Left lung (tissue), 10 donors: Measurements from ENCODE around the gene LAMA3. TPM values are rescaled to one million over a fixed set of nuclear protein-coding genes. Genes with fewer than 3 reads are reported as not detected.

ENCODE experiments used
- ATAC-seq: fragments of 200-7000 bp; cut with Tn5 transposase; one replicate; pipeline ENCODE4 v1.9.1; 2020; ENCODE audit warnings: moderate library complexity
- DNase-seq, 4 donors: peaks; one replicate each; pipeline ENCODE4 v3.0.0-alpha.2; 2013 to 2020
- H3K27ac ChIP-seq, 2 donors: fragments of 200-600 bp; sonication (generic) in 1 of 2; one replicate each; pipeline versions ENCODE4 v1.5.0 to v1.8.0; 2020 to 2021
- H3K27me3 ChIP-seq, 2 donors: fragments of 200-600 bp; sonication (generic) in 1 of 2; one replicate each; pipeline versions ENCODE4 v1.5.0 to v1.8.0; 2020 to 2021
- H3K36me3 ChIP-seq, 2 donors: fragments of 200-600 bp; sonication (generic) in 1 of 2; one replicate each; pipeline versions ENCODE4 v1.5.0 to v1.8.0; 2020 to 2021
- H3K4me1 ChIP-seq, 2 donors: fragments of 200-600 bp; one replicate each; pipeline ENCODE4 v1.8.0; 2021
- H3K4me3 ChIP-seq, 2 donors: fragments of 200-600 bp; sonication (generic) in 1 of 2; one replicate each; pipeline versions ENCODE4 v1.5.0 to v1.8.0; 2020 to 2021; ENCODE audit warnings: mild to moderate bottlenecking in 1 of 2
- H3K9me3 ChIP-seq, 2 donors: fragments of 200-600 bp; sonication (generic) in 1 of 2; one replicate each; pipeline versions ENCODE4 v1.5.0 to v1.8.0; 2020 to 2021
- intact Hi-C, 2 donors: fragments of 100-400 bp; cut with DNase I; formaldehyde crosslinking; loops; one replicate each; pipeline versions ENCODE4 v1.11.2 to v1.14.2; 2022
- polyA plus RNA-seq, 6 donors: library from polyadenylated mRNA; unstranded; fragments of 120-200 nt; gene quantifications; one replicate each; pipeline ENCODE4 v1.2.1, GENCODE V29; 2013; ENCODE audit not compliant: insufficient read length in 6 of 6
- total RNA-seq, 2 donors: library from RNA; stranded (reverse); fragmentation: NEBNext Ultra II Directional; extraction: Animal tissue kit (Norgen Biotek cat#: 25700); gene quantifications; one replicate each; pipeline ENCODE4 v1.2.1, GENCODE V29; 2021
- TF ChIP-seq, protein P1 (sequence below), 2 donors: fragments of 200-600 bp; sonication (generic) in 1 of 2; IDR thresholded peaks; one replicate each; pipeline versions ENCODE4 v1.5.0 to v1.8.0; 2021; ENCODE audit warnings: antibody characterized with exemption in 2 of 2
- donor health status: DM: no; HTN: yes; CAD: no.
- donor health status: DM: no; HTN: no; CAD: no.

Gene LAMA3
- total and polyA plus RNA-seq, 8 donors, result 42.8 to 207 (median 140) TPM

DNA sequence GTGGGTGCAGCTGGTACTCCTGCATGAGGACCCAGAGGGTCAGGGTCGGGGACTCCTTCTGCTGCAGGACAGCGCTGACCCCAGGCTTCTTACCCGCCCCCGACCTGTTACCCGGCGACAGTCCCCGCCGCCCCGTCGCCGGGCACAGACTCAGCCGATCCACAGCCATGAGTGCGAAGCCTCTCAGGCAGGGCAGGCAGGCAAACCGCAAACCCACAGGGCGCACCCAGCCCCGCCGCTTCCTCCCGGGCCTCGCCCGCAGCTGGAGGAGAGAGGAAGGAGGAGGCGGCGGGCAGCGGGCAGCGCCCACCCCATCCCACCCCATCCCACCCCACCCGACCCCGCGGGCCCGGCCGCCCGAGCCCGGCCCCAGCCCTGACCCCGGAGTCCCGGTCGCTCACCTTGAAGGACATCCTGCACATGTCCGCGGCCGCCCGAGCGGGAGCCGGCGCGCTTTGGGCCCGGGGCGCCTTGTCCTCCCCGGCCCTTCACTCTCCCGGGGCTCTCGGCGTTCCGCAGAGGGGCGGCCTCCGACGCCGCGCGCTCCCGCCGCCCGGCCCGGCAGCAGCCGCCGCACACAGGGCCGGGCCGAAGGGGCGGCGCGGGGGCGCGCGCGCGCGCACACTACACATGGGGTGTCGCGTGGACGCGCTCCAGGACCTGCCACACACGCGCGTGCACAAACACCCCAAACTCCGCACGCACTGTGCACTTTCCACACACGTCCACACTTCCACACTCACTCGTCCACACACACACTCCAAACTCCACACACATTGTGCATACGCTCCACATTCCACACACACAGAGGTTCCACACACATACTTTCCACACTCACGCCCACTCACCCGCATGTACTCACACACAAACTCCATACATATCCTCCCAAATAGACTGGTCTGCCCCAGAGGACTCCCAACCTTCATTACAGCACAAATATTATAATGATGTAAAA is 26.7 kb upstream of the LAMA3 start, which contains the start of gene ANKRD29:
TSS of gene ANKRD29 (minus strand) at position 603 of the 955 bp plus-strand sequence. CDS start at position 422, 181 bp downstream.
- H3K9me3 ChIP-seq, result no peaks in the 10 kb centered on the region
- H3K36me3 ChIP-seq, result no peaks in the 10 kb centered on the region
- H3K27me3 ChIP-seq, result peaks cover 21 to 96% of the 10 kb centered on the region in 2 donors
- peak within 1 kb of the TSS; percentile 26 to 53 for H3K27ac ChIP-seq
- H3K4me1 ChIP-seq, result peaks cover 0 to 22% of the 10 kb centered on the region in 2 donors
- intact Hi-C loops, result no loop called here
- DNase-seq, result peak; percentile 32 to 87 (median 48)
- H3K4me3 ChIP-seq, result peak within 1 kb of the TSS; percentile 33 to 48
- TF ChIP-seq, protein P1, sequence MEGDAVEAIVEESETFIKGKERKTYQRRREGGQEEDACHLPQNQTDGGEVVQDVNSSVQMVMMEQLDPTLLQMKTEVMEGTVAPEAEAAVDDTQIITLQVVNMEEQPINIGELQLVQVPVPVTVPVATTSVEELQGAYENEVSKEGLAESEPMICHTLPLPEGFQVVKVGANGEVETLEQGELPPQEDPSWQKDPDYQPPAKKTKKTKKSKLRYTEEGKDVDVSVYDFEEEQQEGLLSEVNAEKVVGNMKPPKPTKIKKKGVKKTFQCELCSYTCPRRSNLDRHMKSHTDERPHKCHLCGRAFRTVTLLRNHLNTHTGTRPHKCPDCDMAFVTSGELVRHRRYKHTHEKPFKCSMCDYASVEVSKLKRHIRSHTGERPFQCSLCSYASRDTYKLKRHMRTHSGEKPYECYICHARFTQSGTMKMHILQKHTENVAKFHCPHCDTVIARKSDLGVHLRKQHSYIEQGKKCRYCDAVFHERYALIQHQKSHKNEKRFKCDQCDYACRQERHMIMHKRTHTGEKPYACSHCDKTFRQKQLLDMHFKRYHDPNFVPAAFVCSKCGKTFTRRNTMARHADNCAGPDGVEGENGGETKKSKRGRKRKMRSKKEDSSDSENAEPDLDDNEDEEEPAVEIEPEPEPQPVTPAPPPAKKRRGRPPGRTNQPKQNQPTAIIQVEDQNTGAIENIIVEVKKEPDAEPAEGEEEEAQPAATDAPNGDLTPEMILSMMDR (IDR thresholded peaks at IDR 0.05), result no peak
- ATAC-seq, result peak; percentile 88

DNA sequence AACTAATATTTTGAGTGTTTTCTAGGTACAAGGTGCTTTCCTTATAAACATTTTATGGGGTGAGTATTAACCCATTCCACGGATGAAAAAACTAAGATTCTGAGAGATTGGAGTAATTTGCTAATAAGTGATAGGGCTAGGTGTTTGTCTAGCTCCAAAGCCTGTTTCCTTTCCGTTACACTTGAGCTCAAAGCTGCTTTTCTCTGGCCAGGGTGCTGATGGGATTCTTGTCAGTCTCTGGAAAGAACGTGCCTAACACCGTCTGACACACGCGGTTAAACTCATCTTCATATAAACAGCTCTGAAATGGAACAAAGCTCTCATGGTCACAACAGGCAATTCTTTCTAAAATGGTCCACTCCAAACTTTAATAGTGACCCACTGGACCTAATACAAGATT is 24.6 kb upstream of the LAMA3 start:
- peaks cover 4 to 22% of the 10 kb centered on the region in 2 donors for H3K4me1 ChIP-seq
- H3K27me3 ChIP-seq, result peaks cover 18 to 79% of the 10 kb centered on the region in 2 donors
- no peaks in the 10 kb centered on the region for H3K36me3 ChIP-seq
- DNase-seq, result no peak
- ATAC-seq, result no peak
- TF ChIP-seq, protein P1 (IDR thresholded peaks at IDR 0.05), result no peak
- H3K27ac ChIP-seq, result no peak overlapping the region
- intact Hi-C loops, result no loop called here
- H3K4me3 ChIP-seq, result no peak overlapping the region
- H3K9me3 ChIP-seq, result no peaks in the 10 kb centered on the region

- TF ChIP-seq, protein P1 (IDR thresholded peaks at IDR 0.05), result no peak
- DNase-seq, result no peak
- Histone ChIP-seq H3K9me3 (no peaks in the 10 kb centered on the region), H3K27me3 (peaks cover 3 to 55% of the 10 kb centered on the region in 2 donors), H3K27ac (no peak overlapping the region), H3K4me1 (peaks cover 4 to 14% of the 10 kb centered on the region in 2 donors), H3K36me3 (no peaks in the 10 kb centered on the region), H3K4me3 (no peak overlapping the region)
- intact Hi-C loops, result no loop called here
- ATAC-seq, result no peak
Measured at GRCh38 chr18:23667114-23667513, 22.1 kb upstream of the LAMA3 start.

GRCh38 chr18:23668731-23669130 is 20.5 kb upstream of the LAMA3 start:
- H3K4me1 ChIP-seq, result peaks cover 0 to 4% of the 10 kb centered on the region in 2 donors
- H3K27ac ChIP-seq, result no peak overlapping the region
- no peaks in the 10 kb centered on the region for H3K36me3 ChIP-seq
- H3K9me3 ChIP-seq, result no peaks in the 10 kb centered on the region
- no peak for ATAC-seq
- no peak overlapping the region for H3K4me3 ChIP-seq
- H3K27me3 ChIP-seq, result peaks cover 0 to 39% of the 10 kb centered on the region in 2 donors
- TF ChIP-seq, protein P1 (IDR thresholded peaks at IDR 0.05), result no peak
- no peak for DNase-seq
- intact Hi-C loops, result no loop called here

- no peaks in the 10 kb centered on the region for H3K36me3 ChIP-seq
- intact Hi-C loops, result no loop called here
- TF ChIP-seq, protein P1 (IDR thresholded peaks at IDR 0.05), result no peak
- DNase-seq, result no peak
- H3K4me1 ChIP-seq, result peaks cover 0 to 4% of the 10 kb centered on the region in 2 donors
- H3K27ac ChIP-seq, result no peak overlapping the region
- no peak overlapping the region for H3K4me3 ChIP-seq
- ATAC-seq, result no peak
- no peaks in the 10 kb centered on the region for H3K9me3 ChIP-seq
- peaks cover 0 to 35% of the 10 kb centered on the region in 2 donors for H3K27me3 ChIP-seq
Measured at GRCh38 chr18:23669202-23669766, 20.0 kb upstream of the LAMA3 start.
